Prostate gland (tissue), 1 donor: ENCODE measurements around the gene CYB561A3.

ENCODE experiments used
- POLR2A ChIP-seq: fragments of 450-650 bp; IDR thresholded peaks from one replicate; pipeline ENCODE4 v1.6.1; 2016; ENCODE audit warnings: antibody characterized with exemption, mild to moderate bottlenecking
- POLR2AphosphoS5 ChIP-seq: sonication (generic); formaldehyde crosslinking; IDR thresholded peaks from one replicate; pipeline ENCODE4 v1.6.1; 2017; ENCODE audit warnings: antibody characterized with exemption

- TF ChIP-seq POLR2A (no peak), POLR2AphosphoS5 (no peak)
Measured at GRCh38 chr11:61370349-61371005, 8.8 kb upstream of the CYB561A3 start.
